Endodermal cell (in vitro differentiated cells): ENCODE results near the gene KCNN3. TPM values are rescaled to one million over a fixed set of nuclear protein-coding genes. Genes with fewer than 3 reads are reported as not detected.
A peak's percentile ranks its signal among the peaks of the same experiment; 100 is the strongest.

Experiments
- DNase-seq: peaks from one replicate; pipeline ENCODE4 v3.0.0-alpha.2; 2017
- H3K27ac ChIP-seq: 2 replicates; pipeline ENCODE4 v1.5.1; 2013; ENCODE audit warnings: mild to moderate bottlenecking, low read depth, low read length, moderate library complexity
- H3K27me3 ChIP-seq: 2 replicates; pipeline ENCODE4 v1.6.1; 2013; ENCODE audit warnings: mild to moderate bottlenecking, low read length, moderate library complexity; ENCODE audit not compliant: insufficient read depth, control insufficient read depth, poor library complexity, severe bottlenecking
- H3K36me3 ChIP-seq: 2 replicates; pipeline ENCODE4 v1.7.0; 2013; ENCODE audit warnings: mild to moderate bottlenecking, low read length, moderate library complexity; ENCODE audit not compliant: control insufficient read depth, insufficient read depth
- H3K4me1 ChIP-seq: one replicate; pipeline ENCODE4 v1.7.0; 2013; ENCODE audit warnings: low read length; ENCODE audit not compliant: control insufficient read depth, insufficient read depth
- H3K4me3 ChIP-seq: 2 replicates; pipeline ENCODE4 v1.5.1; 2013; ENCODE audit warnings: mild to moderate bottlenecking, low read length, moderate library complexity
- H3K9ac ChIP-seq: 2 replicates; pipeline ENCODE4 v1.6.1; 2013; ENCODE audit warnings: mild to moderate bottlenecking, low read length, moderate library complexity; ENCODE audit not compliant: poor library complexity, severe bottlenecking; ENCODE audit errors: extremely low read depth
- H3K9me3 ChIP-seq: 2 replicates; pipeline ENCODE4 v1.6.1; 2013; ENCODE audit warnings: mild to moderate bottlenecking, low read length, moderate library complexity; ENCODE audit not compliant: control insufficient read depth
- H3K27ac Mint-ChIP-seq: 2 replicates; pipeline ENCODE4 v1.8.0; 2020; ENCODE audit warnings: mixed read lengths
- H3K27me3 Mint-ChIP-seq: 2 replicates; pipeline ENCODE4 v1.8.0; 2021; ENCODE audit warnings: mild to moderate bottlenecking, mixed read lengths; ENCODE audit not compliant: insufficient read depth
- H3K36me3 Mint-ChIP-seq: 2 replicates; pipeline ENCODE4 v1.8.0; 2020; ENCODE audit warnings: low read depth, mixed read lengths
- H3K4me1 Mint-ChIP-seq: 2 replicates; pipeline ENCODE4 v1.8.0; 2020; ENCODE audit warnings: mixed read lengths
- H3K4me3 Mint-ChIP-seq: 2 replicates; pipeline ENCODE4 v1.8.0; 2020; ENCODE audit warnings: mild to moderate bottlenecking, moderate library complexity, mixed read lengths
- H3K9me3 Mint-ChIP-seq: 2 replicates; pipeline ENCODE4 v1.8.0; 2020; ENCODE audit warnings: mild to moderate bottlenecking, mixed read lengths
- WGBS, 2 experiments: methylation state at CpG; one replicate each; pipeline versions ENCODE4 v1.1.5 to v1.1.7; 2013; ENCODE audit warnings: missing lambda C conversion rate in 2 of 2, mixed read lengths in 1 of 2; ENCODE audit not compliant: insufficient coverage in 1 of 2, insufficient read length in 1 of 2; 5-methylcytosine and 5-hydroxymethylcytosine counted together
- total RNA-seq, 2 donors: library from RNA; stranded (reverse); fragmentation: NEBNext Ultra II Directional in 1 of 2; extraction: Animal tissue kit (Norgen Biotek cat#: 25700) in 1 of 2; gene quantifications; 2 replicates in 1 of 2; 3 replicates in 1 of 2; pipeline ENCODE4 v1.2.1, GENCODE V29; 2021
- TF ChIP-seq, protein P1 (sequence below): fragments of 200-600 bp; sonication (generic); conservative IDR thresholded peaks from 2 replicates; pipeline ENCODE4 v1.5.0; 2021; ENCODE audit warnings: antibody characterized with exemption, mild to moderate bottlenecking

The KCNN3 gene
- total RNA-seq, 2 donors from 2014 or later, result 0.57 to 0.75 TPM

DNA sequence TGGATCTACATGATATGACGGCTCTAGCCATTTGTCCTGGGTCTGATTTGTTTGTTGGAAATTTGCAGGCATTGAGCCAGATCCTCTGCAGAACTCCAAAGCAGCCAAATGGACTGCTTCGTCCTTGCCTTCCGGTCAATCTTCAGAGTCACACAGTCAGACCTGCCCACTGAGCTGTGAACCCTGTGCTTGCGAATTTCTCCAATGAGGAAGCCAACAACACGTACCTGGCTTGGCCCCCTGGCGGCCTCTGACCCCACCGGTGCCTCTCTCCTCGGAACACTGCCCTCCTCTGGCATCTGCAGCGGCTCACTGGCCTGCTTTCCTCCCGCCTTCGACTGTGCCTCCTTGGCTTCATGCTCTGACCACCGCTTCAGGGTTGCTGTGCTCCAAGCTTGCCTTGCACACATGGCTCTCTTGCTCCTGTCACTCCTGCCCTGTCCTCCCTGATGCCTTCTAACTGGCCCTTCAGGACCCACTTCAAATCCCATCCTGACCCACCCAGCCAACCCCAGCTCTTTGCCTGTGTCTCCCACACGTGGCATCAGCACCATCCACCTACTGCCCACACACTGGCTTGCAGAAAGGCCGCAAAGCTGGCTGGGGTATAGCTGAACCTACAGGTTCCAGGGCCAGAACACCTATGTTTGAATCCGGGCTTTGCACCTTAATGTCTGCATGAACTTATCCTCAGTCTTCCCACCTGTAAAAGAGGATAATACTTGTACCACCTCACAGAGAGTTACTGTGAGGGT lies 128.2 kb downstream of the KCNN3 start:
- H3K27ac ChIP-seq, result no peak overlapping the region
- H3K9me3 Mint-ChIP-seq, result peaks cover 9% of the 10 kb centered on the region
- no peak overlapping the region for H3K9ac ChIP-seq
- peaks cover 21% of the 10 kb centered on the region for H3K27me3 ChIP-seq
- peaks cover 21% of the 10 kb centered on the region for H3K27me3 Mint-ChIP-seq
- peak; percentile 95 for DNase-seq
- no peaks in the 10 kb centered on the region for H3K36me3 ChIP-seq
- peaks cover 3% of the 10 kb centered on the region for H3K9me3 ChIP-seq
- TF ChIP-seq, protein P1, sequence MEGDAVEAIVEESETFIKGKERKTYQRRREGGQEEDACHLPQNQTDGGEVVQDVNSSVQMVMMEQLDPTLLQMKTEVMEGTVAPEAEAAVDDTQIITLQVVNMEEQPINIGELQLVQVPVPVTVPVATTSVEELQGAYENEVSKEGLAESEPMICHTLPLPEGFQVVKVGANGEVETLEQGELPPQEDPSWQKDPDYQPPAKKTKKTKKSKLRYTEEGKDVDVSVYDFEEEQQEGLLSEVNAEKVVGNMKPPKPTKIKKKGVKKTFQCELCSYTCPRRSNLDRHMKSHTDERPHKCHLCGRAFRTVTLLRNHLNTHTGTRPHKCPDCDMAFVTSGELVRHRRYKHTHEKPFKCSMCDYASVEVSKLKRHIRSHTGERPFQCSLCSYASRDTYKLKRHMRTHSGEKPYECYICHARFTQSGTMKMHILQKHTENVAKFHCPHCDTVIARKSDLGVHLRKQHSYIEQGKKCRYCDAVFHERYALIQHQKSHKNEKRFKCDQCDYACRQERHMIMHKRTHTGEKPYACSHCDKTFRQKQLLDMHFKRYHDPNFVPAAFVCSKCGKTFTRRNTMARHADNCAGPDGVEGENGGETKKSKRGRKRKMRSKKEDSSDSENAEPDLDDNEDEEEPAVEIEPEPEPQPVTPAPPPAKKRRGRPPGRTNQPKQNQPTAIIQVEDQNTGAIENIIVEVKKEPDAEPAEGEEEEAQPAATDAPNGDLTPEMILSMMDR, result peak; percentile 94
- no peak overlapping the region for H3K27ac Mint-ChIP-seq
- no peak overlapping the region for H3K4me3 ChIP-seq
- H3K36me3 Mint-ChIP-seq, result no peaks in the 10 kb centered on the region
- H3K4me3 Mint-ChIP-seq, result no peak overlapping the region
- 66 to 90% methylated on average over 7 to 15 of the region's 15 CpGs for WGBS, 2 experiments
- H3K4me1 Mint-ChIP-seq, result peaks cover 7% of the 10 kb centered on the region
- no peaks in the 10 kb centered on the region for H3K4me1 ChIP-seq

DNA sequence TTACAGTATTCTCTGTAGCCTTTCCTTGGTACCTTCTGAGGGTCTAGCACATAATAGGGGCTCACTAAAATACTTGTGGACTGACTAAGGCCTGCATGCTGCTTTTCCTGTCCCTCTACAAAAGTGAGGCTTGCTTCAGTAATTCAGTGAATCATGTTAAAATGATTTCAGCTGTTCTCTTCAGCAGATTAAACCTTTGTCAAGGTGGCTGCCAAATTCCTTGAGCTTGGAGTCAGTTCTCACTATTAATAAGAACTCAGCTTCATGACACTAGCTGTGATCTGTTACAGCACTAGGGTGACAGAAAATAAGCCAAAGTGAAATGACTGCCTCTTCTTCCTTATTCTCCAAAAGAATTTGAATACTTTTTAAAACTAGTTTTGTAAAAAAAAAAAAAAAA lies 128.8 kb downstream of the KCNN3 start:
- H3K4me3 Mint-ChIP-seq, result no peak overlapping the region
- peaks cover 2% of the 10 kb centered on the region for H3K4me1 Mint-ChIP-seq
- TF ChIP-seq, protein P1, result no peak
- Histone ChIP-seq H3K9ac (no peak overlapping the region), H3K4me1 (no peaks in the 10 kb centered on the region), H3K4me3 (no peak overlapping the region), H3K27me3 (peaks cover 15% of the 10 kb centered on the region), H3K9me3 (peaks cover 3% of the 10 kb centered on the region), H3K27ac (no peak overlapping the region), H3K36me3 (no peaks in the 10 kb centered on the region)
- H3K9me3 Mint-ChIP-seq, result peaks cover 9% of the 10 kb centered on the region
- peaks cover 17% of the 10 kb centered on the region for H3K27me3 Mint-ChIP-seq
- H3K36me3 Mint-ChIP-seq, result no peaks in the 10 kb centered on the region
- no peak for DNase-seq
- no peak overlapping the region for H3K27ac Mint-ChIP-seq

DNA sequence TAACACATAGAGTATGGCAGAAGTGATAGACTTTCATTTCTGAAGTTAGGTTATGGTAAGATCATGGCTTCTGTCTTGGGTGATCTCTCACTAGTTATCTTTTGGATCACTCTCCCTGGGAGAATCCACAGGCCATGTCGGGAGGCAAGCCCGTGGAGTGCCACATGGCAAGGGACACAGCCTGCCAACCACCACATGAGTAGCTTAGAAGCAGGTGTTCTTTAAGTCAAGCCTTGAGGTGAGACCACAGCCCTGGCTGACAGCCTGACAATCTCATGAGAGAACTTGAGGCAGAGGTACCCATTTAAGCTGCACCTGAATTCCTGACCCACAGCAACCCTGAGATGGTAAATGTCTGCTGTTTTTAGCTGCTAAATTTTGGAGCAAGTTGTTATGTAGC lies 130.4 kb downstream of the KCNN3 start:
- Mint-ChIP-seq H3K27ac (no peak overlapping the region), H3K4me3 (no peak overlapping the region), H3K36me3 (no peaks in the 10 kb centered on the region), H3K9me3 (peaks cover 9% of the 10 kb centered on the region), H3K4me1 (peaks cover 5% of the 10 kb centered on the region), H3K27me3 (peaks cover 8% of the 10 kb centered on the region)
- no peak for DNase-seq
- TF ChIP-seq, protein P1, result no peak
- Histone ChIP-seq H3K27me3 (no peaks in the 10 kb centered on the region), H3K4me1 (no peaks in the 10 kb centered on the region), H3K9ac (no peak overlapping the region), H3K36me3 (no peaks in the 10 kb centered on the region), H3K9me3 (peaks cover 3% of the 10 kb centered on the region), H3K27ac (no peak overlapping the region), H3K4me3 (no peak overlapping the region)
- WGBS, 2 experiments, result 89 to 92% methylated on average over 2 of the region's 2 CpGs
